ENCODE data around the gene CRB3.
A peak's percentile ranks its signal among the peaks of the same experiment; 100 is the strongest.

The CRB3 gene

DNA sequence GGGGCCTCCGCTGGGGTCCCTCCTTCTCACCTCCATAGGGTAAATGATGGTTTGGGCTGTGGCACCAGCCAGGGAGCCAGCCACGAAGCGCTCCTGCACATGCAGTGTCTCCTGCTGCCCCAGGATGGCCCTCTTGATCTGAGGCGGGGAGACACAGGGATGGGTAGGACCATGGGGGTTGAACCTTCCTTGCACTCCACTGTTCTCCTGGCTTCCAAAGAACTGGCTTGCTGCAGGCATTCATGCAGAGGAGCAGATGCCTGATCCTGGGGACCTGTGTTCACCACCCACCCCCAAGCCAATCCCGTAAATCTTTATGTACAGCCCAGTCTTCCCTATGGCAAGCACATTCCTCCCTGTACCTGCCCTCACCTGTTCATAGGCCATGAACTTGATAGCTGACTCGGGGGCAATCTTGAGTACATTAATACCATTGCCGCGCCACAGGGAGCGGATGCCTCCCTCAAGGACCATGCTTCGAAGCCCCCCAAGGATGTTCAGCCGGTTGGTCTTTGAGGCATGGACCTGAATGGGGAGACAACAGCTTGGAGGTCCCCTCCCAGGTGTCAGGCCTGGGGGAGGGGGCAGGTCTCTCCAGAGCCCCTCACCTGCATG, 10.0 kb upstream of the CRB3 start:
- Histone ChIP-seq H3K36me3 (ENCODE audit: control insufficient read depth in 1 of 2, insufficient read depth in 2 of 2, low read length in 2 of 2) (peaks cover 14 to 31% of the 10 kb centered on the region in 2 donors), H3K4me1 (ENCODE audit: control insufficient read depth in 1 of 2, insufficient read depth in 2 of 2, low read length in 2 of 2) (peaks cover 6 to 11% of the 10 kb centered on the region in 2 donors), H3K9me3 (ENCODE audit: control insufficient read depth in 1 of 2, low read length in 2 of 2) (peaks cover 8 to 9% of the 10 kb centered on the region in 2 donors), H3K27me3 (ENCODE audit: control insufficient read depth in 1 of 2, insufficient read depth in 2 of 2, low read length in 2 of 2) (no peaks in the 10 kb centered on the region), H3K27ac (ENCODE audit: low read depth, low read length) (no peak overlapping the region), H3K9ac (ENCODE audit: low read depth in 1 of 2, low read length in 2 of 2) (no peak overlapping the region), H3K4me3 (ENCODE audit: low read depth in 1 of 2, low read length in 2 of 2) (no peak overlapping the region)

DNA sequence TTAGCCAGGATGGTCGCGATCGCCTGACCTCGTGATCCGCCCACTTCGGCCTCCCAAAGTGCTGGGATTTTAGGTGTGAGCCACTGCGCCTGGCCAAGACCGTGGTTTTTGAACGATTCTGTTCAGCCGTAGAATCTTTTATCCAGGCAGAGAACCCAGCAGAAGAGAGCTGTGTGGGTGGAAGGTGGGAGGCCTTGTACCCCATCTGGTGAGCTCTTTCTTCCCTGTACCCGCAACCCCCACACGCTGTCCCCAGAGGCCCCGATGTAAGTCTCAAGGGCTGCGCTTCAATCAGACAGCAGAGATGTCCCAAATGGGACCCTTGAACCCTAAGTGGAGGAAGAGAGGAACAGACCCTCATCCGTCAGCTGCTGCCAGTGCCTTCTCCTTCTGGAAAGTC, 8.1 kb upstream of the CRB3 start:
- Histone ChIP-seq H3K4me3 (ENCODE audit: low read depth in 1 of 2, low read length in 2 of 2) (no peak overlapping the region), H3K27ac (ENCODE audit: low read depth, low read length) (no peak overlapping the region), H3K36me3 (ENCODE audit: control insufficient read depth in 1 of 2, insufficient read depth in 2 of 2, low read length in 2 of 2) (peaks cover 14 to 31% of the 10 kb centered on the region in 2 donors), H3K9ac (ENCODE audit: low read depth in 1 of 2, low read length in 2 of 2) (no peak overlapping the region), H3K9me3 (ENCODE audit: control insufficient read depth in 1 of 2, low read length in 2 of 2) (peaks cover 8 to 9% of the 10 kb centered on the region in 2 donors), H3K27me3 (ENCODE audit: control insufficient read depth in 1 of 2, insufficient read depth in 2 of 2, low read length in 2 of 2) (no peaks in the 10 kb centered on the region), H3K4me1 (ENCODE audit: control insufficient read depth in 1 of 2, insufficient read depth in 2 of 2, low read length in 2 of 2) (peaks cover 6 to 12% of the 10 kb centered on the region in 2 donors)

DNA sequence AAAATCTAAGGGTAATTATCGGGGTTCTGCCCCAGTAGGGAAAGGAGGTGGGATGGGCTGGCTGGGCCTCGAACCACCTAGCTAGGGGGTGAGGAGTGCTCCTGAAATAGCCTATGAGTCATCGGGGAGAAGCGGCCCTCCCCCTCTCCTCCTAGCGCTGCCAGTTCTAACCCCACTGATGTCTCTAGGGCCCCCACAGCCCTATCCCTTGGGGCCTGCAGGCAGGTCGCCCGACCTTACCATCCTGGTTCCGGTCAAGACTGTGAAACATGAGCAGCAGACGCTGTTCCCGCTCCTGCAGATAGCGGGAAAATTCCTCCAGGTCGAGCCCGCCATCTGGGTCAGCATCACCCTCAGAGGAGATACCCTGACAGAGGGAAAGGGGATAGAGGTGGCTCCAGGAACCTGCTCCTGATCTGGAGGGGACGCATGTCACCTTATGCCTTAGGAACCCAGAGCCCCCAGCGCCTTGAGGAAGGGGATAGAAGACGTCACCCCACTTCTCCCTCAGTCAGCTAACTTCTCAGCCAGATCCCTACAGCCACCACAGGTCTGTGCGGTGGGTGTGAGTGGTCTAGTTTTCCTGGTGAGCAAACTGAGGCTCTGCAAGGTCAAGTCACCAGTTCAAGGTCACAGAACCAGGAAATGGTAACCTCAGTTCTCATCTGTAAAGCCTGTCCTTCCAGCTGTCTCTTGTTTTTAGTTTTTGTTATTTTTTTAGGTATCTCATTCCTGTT, 5.9 kb upstream of the CRB3 start:
- Histone ChIP-seq H3K27me3 (ENCODE audit: control insufficient read depth in 1 of 2, insufficient read depth in 2 of 2, low read length in 2 of 2) (no peaks in the 10 kb centered on the region), H3K4me3 (ENCODE audit: low read depth in 1 of 2, low read length in 2 of 2) (peak overlapping the region; percentile 86 to 96), H3K4me1 (ENCODE audit: control insufficient read depth in 1 of 2, insufficient read depth in 2 of 2, low read length in 2 of 2) (peaks cover 12% of the 10 kb centered on the region in 2 donors), H3K9ac (ENCODE audit: low read depth in 1 of 2, low read length in 2 of 2) (peak overlapping the region in 1 of 2 donors; percentile 73), H3K27ac (ENCODE audit: low read depth, low read length) (no peak overlapping the region), H3K9me3 (ENCODE audit: control insufficient read depth in 1 of 2, low read length in 2 of 2) (peaks cover 8 to 9% of the 10 kb centered on the region in 2 donors), H3K36me3 (ENCODE audit: control insufficient read depth in 1 of 2, insufficient read depth in 2 of 2, low read length in 2 of 2) (peaks cover 14 to 21% of the 10 kb centered on the region in 2 donors)

DNA sequence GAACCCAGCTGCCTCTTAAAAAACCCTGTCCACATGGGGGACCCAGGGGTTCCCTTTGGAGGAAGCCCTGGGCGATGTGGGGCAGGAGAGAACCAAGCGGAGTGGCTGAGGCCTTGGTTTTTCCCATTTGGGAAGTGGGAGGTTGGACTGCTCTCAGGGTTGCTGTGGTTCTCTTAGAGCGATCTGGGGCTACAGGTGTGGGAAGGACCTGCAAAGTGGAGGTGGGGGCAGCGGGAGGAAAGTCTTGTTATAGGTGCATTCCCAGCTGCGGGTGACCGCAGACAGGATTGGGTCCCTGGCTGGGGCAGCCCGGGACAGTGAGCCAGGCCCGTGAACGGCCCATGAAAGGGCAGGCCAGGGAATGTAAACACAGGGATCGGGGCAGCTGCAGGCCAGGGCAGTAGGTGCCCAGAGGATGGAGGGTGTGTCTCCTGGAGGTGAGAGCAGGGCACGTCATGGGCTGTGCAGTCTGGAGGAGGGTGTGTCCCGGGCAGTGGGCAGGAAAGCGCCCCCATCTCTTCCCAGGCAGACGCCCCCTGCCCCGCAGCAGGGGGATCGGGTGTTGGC, 5.3 kb upstream of the CRB3 start:
- Histone ChIP-seq H3K27ac (ENCODE audit: low read depth, low read length) (no peak overlapping the region), H3K9ac (ENCODE audit: low read depth in 1 of 2, low read length in 2 of 2) (peak overlapping the region; percentile 51 to 73), H3K9me3 (ENCODE audit: control insufficient read depth in 1 of 2, low read length in 2 of 2) (peaks cover 8% of the 10 kb centered on the region in 2 donors), H3K27me3 (ENCODE audit: control insufficient read depth in 1 of 2, insufficient read depth in 2 of 2, low read length in 2 of 2) (no peaks in the 10 kb centered on the region), H3K4me3 (ENCODE audit: low read depth in 1 of 2, low read length in 2 of 2) (peak overlapping the region; percentile 86 to 96), H3K36me3 (ENCODE audit: control insufficient read depth in 1 of 2, insufficient read depth in 2 of 2, low read length in 2 of 2) (peaks cover 10 to 20% of the 10 kb centered on the region in 2 donors), H3K4me1 (ENCODE audit: control insufficient read depth in 1 of 2, insufficient read depth in 2 of 2, low read length in 2 of 2) (peaks cover 12% of the 10 kb centered on the region in 2 donors)

DNA sequence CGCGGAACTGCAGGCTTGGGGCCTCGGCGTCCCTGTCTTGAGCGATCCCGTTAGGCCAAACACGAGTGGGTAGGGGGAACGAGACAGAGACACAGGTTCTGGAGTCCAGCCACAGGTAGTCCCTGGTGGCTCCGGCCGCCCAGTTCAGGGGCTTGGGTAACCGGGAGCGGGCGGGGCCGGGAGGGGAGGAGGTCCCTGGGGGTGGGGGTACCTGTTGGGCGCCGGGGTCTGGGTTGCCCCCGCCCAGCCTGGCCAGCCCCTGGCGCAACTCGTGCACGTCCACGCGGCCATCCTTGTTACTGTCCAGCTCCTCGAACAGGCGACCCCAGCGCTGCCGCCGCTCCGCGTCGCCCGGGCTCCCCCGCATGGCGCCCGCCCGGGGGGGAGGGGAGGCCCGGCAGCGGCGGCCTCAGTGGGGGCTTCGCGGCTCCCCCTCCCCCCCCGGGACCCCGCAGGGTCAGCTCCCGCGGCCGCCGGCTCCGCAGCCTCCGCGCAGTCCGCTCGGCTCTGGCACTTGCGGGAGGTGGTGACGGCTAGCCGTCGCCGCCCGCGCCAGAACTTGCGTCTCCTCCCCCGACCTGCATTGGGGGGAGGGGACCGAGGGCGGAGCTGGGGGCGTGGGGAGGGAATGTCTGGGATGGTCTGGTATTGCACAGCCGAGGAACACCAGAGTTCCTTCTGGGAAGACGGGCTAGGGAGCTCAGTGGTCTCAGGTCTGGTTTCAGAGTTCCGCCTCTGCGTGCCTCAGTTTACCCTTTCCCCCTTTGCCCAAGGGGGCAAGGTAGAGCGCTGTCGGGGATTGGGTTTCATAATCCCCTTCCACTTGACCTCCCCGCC, 4.6 kb upstream of the CRB3 start, which contains the start of gene SLC25A23:
Gene SLC25A23, minus strand, starts transcription at position 531 of the 837 bp plus-strand sequence. Its CDS starts 164 bp downstream, at position 367.
- Histone ChIP-seq H3K9ac (ENCODE audit: low read depth in 1 of 2, low read length in 2 of 2) (peak within 1 kb of the TSS; percentile 73 to 86), H3K4me1 (ENCODE audit: control insufficient read depth in 1 of 2, insufficient read depth in 2 of 2, low read length in 2 of 2) (peaks cover 12% of the 10 kb centered on the region in 2 donors), H3K9me3 (ENCODE audit: control insufficient read depth in 1 of 2, low read length in 2 of 2) (peaks cover 1 to 2% of the 10 kb centered on the region in 2 donors), H3K27ac (ENCODE audit: low read depth, low read length) (peak within 1 kb of the TSS; percentile 88), H3K4me3 (ENCODE audit: low read depth in 1 of 2, low read length in 2 of 2) (peak within 1 kb of the TSS; percentile 86 to 96), H3K36me3 (ENCODE audit: control insufficient read depth in 1 of 2, insufficient read depth in 2 of 2, low read length in 2 of 2) (peaks cover 4 to 13% of the 10 kb centered on the region in 2 donors), H3K27me3 (ENCODE audit: control insufficient read depth in 1 of 2, insufficient read depth in 2 of 2, low read length in 2 of 2) (no peaks in the 10 kb centered on the region)

DNA sequence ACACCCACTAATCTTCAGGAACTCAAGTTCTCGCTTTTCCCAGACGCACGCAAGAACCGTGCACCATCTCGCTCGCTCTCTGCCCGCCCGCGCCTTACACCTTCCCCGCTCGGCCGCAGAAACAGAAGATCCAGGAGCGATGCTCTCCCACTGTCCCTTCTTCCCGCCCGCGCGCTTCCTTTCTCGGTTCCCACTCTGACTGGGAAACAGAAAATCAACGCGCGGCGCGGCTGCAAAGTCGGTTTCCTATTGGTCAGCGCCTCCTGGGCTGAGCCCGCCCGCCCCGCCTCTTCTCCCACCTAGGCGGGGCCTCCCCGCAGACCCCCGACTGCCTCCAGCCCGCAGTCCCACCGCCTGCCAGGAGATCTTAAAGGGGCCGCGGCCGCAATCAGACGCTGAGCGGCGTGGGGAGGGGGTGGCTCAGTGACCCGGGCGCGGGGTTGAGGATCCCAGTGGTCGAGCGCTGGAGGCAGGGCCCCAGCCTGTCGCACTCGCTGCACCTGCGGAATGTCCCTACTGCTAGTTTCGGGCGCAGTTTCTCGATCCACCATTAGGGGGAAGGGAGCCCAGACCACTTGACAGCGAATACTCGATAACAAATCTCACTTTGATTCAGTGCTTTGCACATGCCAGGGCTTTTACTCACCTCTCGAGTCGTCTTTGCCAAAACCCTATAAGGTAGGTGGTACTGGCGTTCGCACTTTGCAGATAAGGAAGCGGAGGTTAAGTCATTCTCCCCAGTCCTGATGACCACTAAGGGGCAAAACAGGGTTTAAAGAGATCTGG, 3.8 kb upstream of the CRB3 start:
- Histone ChIP-seq H3K9ac (ENCODE audit: low read depth in 1 of 2, low read length in 2 of 2) (peak overlapping the region; percentile 73 to 86), H3K27ac (ENCODE audit: low read depth, low read length) (peak overlapping the region; percentile 88)

DNA sequence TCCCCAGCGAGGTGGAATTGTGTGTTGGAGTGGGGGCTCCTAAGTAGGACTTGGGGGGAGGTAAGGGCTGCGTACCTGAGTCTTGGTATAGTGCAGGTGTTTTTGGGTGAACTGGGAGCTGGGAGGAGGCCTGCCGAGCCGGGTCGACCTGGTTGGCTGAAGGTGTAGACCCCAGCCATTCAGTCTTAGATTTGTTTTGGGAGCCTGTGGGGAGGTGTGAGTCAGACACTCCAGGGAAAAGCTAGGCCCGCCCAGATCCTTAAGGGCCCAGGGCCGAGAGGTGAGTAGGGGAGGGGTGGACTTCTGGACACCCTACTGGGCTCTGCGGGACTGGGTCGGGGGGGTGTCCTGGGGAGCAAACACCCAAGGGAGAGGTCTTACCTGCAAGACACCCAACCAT, 935 bp downstream of the CRB3 start:
- peak overlapping the region; percentile 74 to 95 for H3K9ac ChIP-seq (ENCODE audit: low read depth in 1 of 2, low read length in 2 of 2)
- H3K27ac ChIP-seq (ENCODE audit: low read depth, low read length): peak overlapping the region; percentile 87
- H3K9me3 ChIP-seq (ENCODE audit: control insufficient read depth in 1 of 2, low read length in 2 of 2): no peaks in the 10 kb centered on the region
- peaks cover 5 to 13% of the 10 kb centered on the region in 2 donors for H3K4me1 ChIP-seq (ENCODE audit: control insufficient read depth in 1 of 2, insufficient read depth in 2 of 2, low read length in 2 of 2)
- H3K36me3 ChIP-seq (ENCODE audit: control insufficient read depth in 1 of 2, insufficient read depth in 2 of 2, low read length in 2 of 2): peaks cover 10 to 20% of the 10 kb centered on the region in 2 donors
- H3K4me3 ChIP-seq (ENCODE audit: low read depth in 1 of 2, low read length in 2 of 2): peak overlapping the region; percentile 61 to 74
- H3K27me3 ChIP-seq (ENCODE audit: control insufficient read depth in 1 of 2, insufficient read depth in 2 of 2, low read length in 2 of 2): no peaks in the 10 kb centered on the region

More for the DNA sequence above, 3.8 kb upstream of the CRB3 start:
- peaks cover 14 to 15% of the 10 kb centered on the region in 2 donors for H3K4me1 ChIP-seq (ENCODE audit: control insufficient read depth in 1 of 2, insufficient read depth in 2 of 2, low read length in 2 of 2)
- H3K36me3 ChIP-seq (ENCODE audit: control insufficient read depth in 1 of 2, insufficient read depth in 2 of 2, low read length in 2 of 2): peaks cover 0 to 7% of the 10 kb centered on the region in 2 donors
- peak overlapping the region; percentile 86 to 96 for H3K4me3 ChIP-seq (ENCODE audit: low read depth in 1 of 2, low read length in 2 of 2)
- H3K27me3 ChIP-seq (ENCODE audit: control insufficient read depth in 1 of 2, insufficient read depth in 2 of 2, low read length in 2 of 2): no peaks in the 10 kb centered on the region
- no peaks in the 10 kb centered on the region for H3K9me3 ChIP-seq (ENCODE audit: control insufficient read depth in 1 of 2, low read length in 2 of 2)

DNA sequence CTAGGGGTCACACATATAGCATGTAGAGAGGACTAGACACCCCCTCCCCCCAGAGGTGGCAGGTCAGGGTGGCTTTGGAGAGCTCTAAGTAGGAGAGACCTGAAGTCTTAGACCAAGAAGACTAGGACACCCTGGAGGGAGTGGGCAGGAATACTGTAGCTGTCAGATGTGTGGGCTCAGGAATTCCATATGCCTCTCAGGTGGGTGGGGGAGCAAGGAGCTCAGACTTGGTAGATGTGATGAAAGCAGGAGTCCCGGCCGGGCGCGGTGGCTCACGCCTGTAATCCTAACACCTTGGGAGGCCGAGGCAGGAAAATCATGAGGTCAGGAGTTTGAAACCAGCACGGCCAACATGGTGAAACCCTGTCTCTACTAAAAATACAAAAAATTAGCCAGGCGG, 1.6 kb downstream of the CRB3 start:
- Histone ChIP-seq H3K27ac (ENCODE audit: low read depth, low read length) (no peak overlapping the region), H3K36me3 (ENCODE audit: control insufficient read depth in 1 of 2, insufficient read depth in 2 of 2, low read length in 2 of 2) (peaks cover 10 to 23% of the 10 kb centered on the region in 2 donors), H3K27me3 (ENCODE audit: control insufficient read depth in 1 of 2, insufficient read depth in 2 of 2, low read length in 2 of 2) (no peaks in the 10 kb centered on the region), H3K9me3 (ENCODE audit: control insufficient read depth in 1 of 2, low read length in 2 of 2) (no peaks in the 10 kb centered on the region), H3K9ac (ENCODE audit: low read depth in 1 of 2, low read length in 2 of 2) (peak overlapping the region in 1 of 2 donors; percentile 95), H3K4me3 (ENCODE audit: low read depth in 1 of 2, low read length in 2 of 2) (peak overlapping the region; percentile 61 to 74), H3K4me1 (ENCODE audit: control insufficient read depth in 1 of 2, insufficient read depth in 2 of 2, low read length in 2 of 2) (peaks cover 5 to 13% of the 10 kb centered on the region in 2 donors)

Measured in duodenal mucosa (tissue), 2 donors.